SJCRH30 (cell line): ENCODE measurements around the gene NSUN4. TPM values are rescaled to one million over a fixed set of nuclear protein-coding genes. Genes with fewer than 3 reads are reported as not detected.

ENCODE experiments used
- DNase-seq, 2 experiments: peaks; one replicate each; pipeline ENCODE4 v3.0.0-alpha.2; 2015 to 2020
- H3K27ac ChIP-seq: fragments of 250-450 bp; sonication (Bioruptor Pico); 2 replicates; pipeline ENCODE4 v1.5.1; 2020; ENCODE audit warnings: mild to moderate bottlenecking, moderate library complexity
- H3K27me3 ChIP-seq: fragments of 250-450 bp; sonication (Bioruptor Pico); 2 replicates; pipeline ENCODE4 v1.5.1; 2020; ENCODE audit warnings: mild to moderate bottlenecking, moderate library complexity
- H3K36me3 ChIP-seq: fragments of 250-450 bp; sonication (Bioruptor Pico); 2 replicates; pipeline ENCODE4 v1.5.1; 2020; ENCODE audit warnings: mild to moderate bottlenecking, moderate library complexity
- H3K4me1 ChIP-seq: fragments of 250-450 bp; sonication (Bioruptor Pico); 2 replicates; pipeline ENCODE4 v1.5.1; 2020; ENCODE audit warnings: mild to moderate bottlenecking, moderate library complexity
- H3K4me3 ChIP-seq: fragments of 250-450 bp; sonication (Bioruptor Pico); 2 replicates; pipeline ENCODE4 v1.5.1; 2020; ENCODE audit warnings: mild to moderate bottlenecking, moderate library complexity
- H3K9me3 ChIP-seq: fragments of 250-450 bp; sonication (Bioruptor Pico); replicated peaks from 2 replicates; pipeline ENCODE4 v1.5.1; 2020; ENCODE audit warnings: mild to moderate bottlenecking, moderate library complexity
- total RNA-seq: library from RNA; depleted of rRNA; stranded (reverse); fragments of >200 nt; shearing (Covaris generic); gene quantifications from 2 replicates; pipeline ENCODE4 v1.2.3, GENCODE V29; 2014

Gene NSUN4
- total RNA-seq, 1 experiment from 2014 or later = 23.7 TPM

DNA sequence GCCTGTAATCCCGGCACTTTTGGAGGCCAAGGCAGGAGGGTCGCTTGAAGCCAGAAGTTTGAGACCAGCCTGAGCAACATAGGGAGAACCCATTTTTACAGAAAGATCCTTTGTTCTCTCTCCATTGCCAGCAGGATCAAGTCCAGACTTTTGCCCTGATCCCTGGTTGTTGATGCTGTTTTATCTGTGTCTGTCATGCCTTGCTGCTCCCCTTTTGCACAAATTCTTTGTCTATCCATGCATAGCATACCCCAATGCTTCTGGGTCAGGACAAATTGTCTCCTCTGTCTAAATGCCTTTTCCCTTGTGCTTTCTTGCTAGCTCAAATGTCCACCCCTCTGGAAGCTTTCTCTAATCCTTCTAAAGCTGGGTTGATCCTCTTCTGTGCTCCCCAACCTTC is 28.2 kb downstream of the NSUN4 start:
- peaks cover 7% of the 10 kb centered on the region; the same call in 1 of the 2 replicates for H3K36me3 ChIP-seq
- no peak for DNase-seq
- no peaks in the 10 kb centered on the region for H3K4me1 ChIP-seq
- no peaks in the 10 kb centered on the region for H3K9me3 ChIP-seq
- no peak overlapping the region for H3K27ac ChIP-seq
- H3K4me3 ChIP-seq = no peak overlapping the region
- H3K27me3 ChIP-seq = no peaks in the 10 kb centered on the region

- Histone ChIP-seq H3K27ac (no peak overlapping the region), H3K9me3 (no peaks in the 10 kb centered on the region), H3K4me1 (no peaks in the 10 kb centered on the region), H3K36me3 (peaks cover 3% of the 10 kb centered on the region; the same call in 1 of the 2 replicates), H3K4me3 (no peak overlapping the region), H3K27me3 (no peaks in the 10 kb centered on the region)
- DNase-seq = no peak
Measured at GRCh38 chr1:46369542-46370213, 29.1 kb downstream of the NSUN4 start.

GRCh38 chr1:46370214-46370633 is 29.6 kb downstream of the NSUN4 start:
- H3K9me3 ChIP-seq = no peaks in the 10 kb centered on the region
- no peak overlapping the region for H3K4me3 ChIP-seq
- no peaks in the 10 kb centered on the region for H3K36me3 ChIP-seq
- no peak for DNase-seq
- no peak overlapping the region for H3K27ac ChIP-seq
- H3K4me1 ChIP-seq = no peaks in the 10 kb centered on the region
- H3K27me3 ChIP-seq = no peaks in the 10 kb centered on the region

DNA sequence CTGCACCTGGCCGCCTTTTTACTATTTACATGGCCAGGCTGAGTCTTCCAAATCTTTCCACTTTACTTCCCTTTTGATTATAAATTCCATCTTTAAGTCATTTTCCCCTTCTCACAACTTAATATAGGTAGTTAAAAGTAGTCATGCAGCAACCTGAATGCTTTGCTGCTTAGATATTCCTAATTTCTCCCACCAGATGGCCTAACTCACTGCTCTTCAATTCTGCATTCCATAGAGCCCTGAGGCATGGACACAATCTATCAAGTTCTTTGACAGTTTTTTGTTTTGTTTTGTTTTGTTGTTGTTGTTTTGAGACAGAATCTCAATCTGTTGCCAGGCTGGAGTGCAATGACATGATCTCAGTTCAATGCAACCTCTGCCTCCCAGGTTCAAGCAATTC is 31.8 kb downstream of the NSUN4 start:
- DNase-seq = no peak
- no peak overlapping the region for H3K27ac ChIP-seq
- no peaks in the 10 kb centered on the region for H3K36me3 ChIP-seq
- no peaks in the 10 kb centered on the region for H3K4me1 ChIP-seq
- H3K9me3 ChIP-seq = no peaks in the 10 kb centered on the region
- H3K4me3 ChIP-seq = no peak overlapping the region
- no peaks in the 10 kb centered on the region for H3K27me3 ChIP-seq

DNA sequence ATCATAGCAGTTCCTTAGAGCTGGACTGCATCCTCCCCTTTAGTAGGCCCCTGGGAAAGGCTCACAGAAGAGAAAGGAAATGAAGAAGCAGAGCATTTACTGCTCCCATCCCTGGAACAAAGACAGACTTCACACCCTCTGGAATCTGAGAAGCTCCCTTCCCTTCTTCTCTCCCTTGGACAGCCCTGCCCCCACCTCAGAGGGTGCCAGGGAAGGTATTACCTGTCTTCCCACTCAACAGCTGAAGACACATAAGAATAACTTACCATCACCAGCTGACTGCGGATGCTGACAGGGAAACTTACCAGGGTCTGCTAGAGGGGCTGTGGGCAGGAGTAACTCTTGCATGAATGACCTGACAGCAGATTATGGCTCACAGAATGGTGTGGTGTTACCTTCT is 39.4 kb downstream of the NSUN4 start:
- no peak for DNase-seq
- no peak overlapping the region for H3K27ac ChIP-seq
- H3K27me3 ChIP-seq = no peaks in the 10 kb centered on the region
- H3K36me3 ChIP-seq = no peaks in the 10 kb centered on the region
- no peaks in the 10 kb centered on the region for H3K9me3 ChIP-seq
- H3K4me3 ChIP-seq = no peak overlapping the region
- no peaks in the 10 kb centered on the region for H3K4me1 ChIP-seq

GRCh38 chr1:46380508-46380907 is 39.9 kb downstream of the NSUN4 start:
- Histone ChIP-seq H3K9me3 (no peaks in the 10 kb centered on the region), H3K36me3 (no peaks in the 10 kb centered on the region), H3K27me3 (no peaks in the 10 kb centered on the region), H3K27ac (no peak overlapping the region), H3K4me3 (no peak overlapping the region), H3K4me1 (no peaks in the 10 kb centered on the region)
- DNase-seq = no peak

DNA sequence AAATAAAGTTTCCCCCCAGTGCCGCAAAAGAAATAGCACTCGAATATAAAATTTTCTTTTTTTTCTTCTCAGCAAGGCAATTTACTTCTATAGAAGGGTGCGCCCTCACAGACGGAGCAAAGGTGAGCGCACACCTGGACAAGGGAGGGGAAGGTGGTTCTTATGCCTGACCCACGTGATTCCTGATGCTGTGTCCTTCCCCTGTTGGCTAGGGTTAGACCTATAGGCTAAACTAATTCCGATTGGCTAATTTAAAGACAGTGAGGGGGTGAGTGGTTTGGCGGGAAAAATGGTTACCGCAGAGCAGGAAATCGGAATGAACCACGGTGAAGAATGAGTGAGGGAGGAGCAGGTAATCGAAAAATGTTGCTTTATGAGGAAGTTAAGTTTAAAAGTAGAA is 52.9 kb downstream of the NSUN4 start:
- H3K27me3 ChIP-seq = 0 out of 2 replicates have a peak, but pooled peaks cover 7% of the 10 kb centered on the region
- no peak overlapping the region; the same call in 1 of the 2 replicates for H3K4me3 ChIP-seq
- DNase-seq = no peak
- no peak overlapping the region for H3K27ac ChIP-seq
- H3K36me3 ChIP-seq = no peaks in the 10 kb centered on the region
- no peaks in the 10 kb centered on the region for H3K4me1 ChIP-seq
- peaks cover 3% of the 10 kb centered on the region; the same call in 1 of the 2 replicates for H3K9me3 ChIP-seq

DNA sequence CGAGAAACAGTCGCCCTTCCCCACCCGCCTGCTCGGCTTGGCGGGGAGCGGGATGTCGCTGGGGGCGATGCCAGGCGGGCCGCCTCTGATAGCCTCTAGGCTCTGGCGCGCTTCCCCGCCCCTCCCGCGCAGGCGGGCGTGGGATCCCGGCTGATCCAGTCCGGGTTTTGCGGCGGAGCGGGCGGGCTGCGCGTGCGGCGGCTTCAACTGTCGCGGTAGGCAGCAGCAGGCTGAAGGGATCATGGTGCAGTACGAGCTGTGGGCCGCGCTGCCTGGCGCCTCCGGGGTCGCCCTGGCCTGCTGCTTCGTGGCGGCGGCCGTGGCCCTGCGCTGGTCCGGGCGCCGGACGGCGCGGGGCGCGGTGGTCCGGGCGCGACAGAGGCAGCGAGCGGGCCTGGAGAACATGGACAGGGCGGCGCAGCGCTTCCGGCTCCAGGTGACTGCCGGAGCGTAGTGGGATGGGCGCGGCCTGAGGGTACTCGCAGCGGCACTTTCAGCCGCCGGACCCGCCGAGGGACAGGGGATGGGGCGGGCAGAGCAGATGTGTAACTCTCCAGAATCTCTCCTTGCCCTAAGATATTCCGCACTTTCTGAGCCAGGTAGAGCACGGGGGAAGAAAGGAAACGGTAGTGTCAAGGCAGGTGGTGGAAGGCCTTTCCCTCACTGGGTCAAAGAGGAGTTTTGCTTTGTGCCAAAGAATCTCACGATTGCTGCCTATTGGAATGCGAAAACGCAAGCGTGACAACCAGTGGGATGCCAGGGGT is 53.7 kb downstream of the NSUN4 start, which contains the start of gene FAAH:
FAAH (plus strand) TSS at position 210 of the 764 bp plus-strand sequence; CDS start at position 242, 32 bp downstream.
- DNase-seq = peak; percentile 45 to 55
- H3K4me1 ChIP-seq = no peaks in the 10 kb centered on the region
- peak within 1 kb of the TSS; percentile 54 for H3K4me3 ChIP-seq
- no peak within 1 kb of the TSS for H3K27ac ChIP-seq
- no peaks in the 10 kb centered on the region for H3K36me3 ChIP-seq
- H3K9me3 ChIP-seq = peaks cover 3% of the 10 kb centered on the region; the same call in 1 of the 2 replicates
- 0 out of 2 replicates have a peak, but pooled peaks cover 7% of the 10 kb centered on the region for H3K27me3 ChIP-seq

DNA sequence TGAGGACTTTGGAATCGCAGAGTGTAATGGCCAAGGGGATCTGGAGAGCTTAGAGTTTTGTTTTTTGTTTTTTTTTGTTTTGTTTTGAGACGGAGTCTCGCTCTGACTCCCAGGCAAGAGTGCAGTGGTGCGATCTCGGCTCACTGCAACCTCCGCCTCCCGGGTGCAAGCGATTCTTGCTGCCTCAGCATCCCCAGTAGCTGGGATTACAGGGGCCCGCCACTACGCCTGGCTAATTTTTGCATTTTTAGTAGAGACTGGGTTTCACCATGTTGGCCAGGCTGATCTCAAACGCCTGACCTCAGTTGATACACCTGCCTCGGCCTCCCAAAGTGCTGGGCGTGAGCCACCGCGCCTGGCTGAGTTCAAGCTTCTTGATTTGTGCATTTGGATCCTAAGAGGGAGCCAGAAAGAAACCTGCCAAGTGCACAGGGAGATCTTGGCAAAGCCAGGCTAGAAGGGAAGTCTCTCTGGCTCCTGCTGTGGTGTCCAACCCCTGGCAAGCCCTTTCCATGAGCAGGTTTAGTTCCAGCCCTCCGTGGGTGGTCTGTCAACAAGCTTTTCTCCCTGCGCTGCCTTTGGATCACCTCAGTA is 54.4 kb downstream of the NSUN4 start:
- peak in 1 of 2 experiments; percentile 32 for DNase-seq
- Histone ChIP-seq H3K27me3 (0 out of 2 replicates have a peak, but pooled peaks cover 7% of the 10 kb centered on the region), H3K4me3 (no peak overlapping the region; the same call in 1 of the 2 replicates)

DNA sequence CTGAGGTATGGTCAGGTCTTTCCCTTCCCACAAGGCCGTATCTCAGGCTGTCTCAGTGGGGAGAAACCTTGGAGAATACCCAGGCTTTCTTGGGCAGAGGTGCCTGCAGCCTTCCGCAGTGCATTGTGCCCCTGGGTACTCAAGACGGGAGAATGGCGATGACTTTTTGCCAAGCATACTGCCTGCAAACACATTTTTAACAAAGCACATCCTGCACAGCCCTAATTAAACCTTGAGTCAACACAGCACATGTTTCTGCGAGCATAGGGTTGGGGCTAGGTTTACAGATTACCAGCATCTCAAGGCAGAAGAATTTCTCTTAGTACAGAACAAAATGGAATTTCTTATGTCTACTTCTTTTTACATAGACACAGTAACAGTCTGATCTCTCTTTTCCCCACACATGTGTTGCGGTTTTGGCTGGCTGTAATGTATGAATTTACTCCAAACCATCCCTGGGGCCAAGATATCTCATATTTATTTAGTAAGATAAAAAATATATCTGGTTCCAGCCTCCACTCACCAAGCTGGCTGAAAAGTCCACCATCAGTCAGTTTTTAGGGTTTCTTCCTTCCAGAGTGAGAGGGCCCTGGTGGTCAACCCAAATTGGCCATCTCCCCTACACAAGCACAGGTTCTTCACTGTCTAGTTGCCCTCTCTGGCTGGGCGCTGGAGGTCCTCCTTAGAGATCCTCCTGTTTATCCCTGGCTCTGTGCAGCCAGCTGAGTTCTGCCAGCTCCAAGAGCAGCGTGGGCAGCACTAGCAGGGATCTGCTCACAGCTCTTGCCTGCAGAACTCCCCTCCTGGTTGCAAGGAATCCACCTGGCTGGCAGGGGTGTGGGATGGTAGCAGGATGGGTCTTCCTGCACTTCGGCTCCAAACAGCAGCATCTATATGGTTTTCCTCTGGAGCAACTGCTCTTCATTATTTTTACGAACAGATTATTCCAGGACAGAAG is 56.1 kb downstream of the NSUN4 start:
- Histone ChIP-seq H3K4me3 (no peak overlapping the region), H3K27me3 (0 out of 2 replicates have a peak, but pooled peaks cover 7% of the 10 kb centered on the region), H3K4me1 (no peaks in the 10 kb centered on the region), H3K9me3 (peaks cover 3% of the 10 kb centered on the region; the same call in 1 of the 2 replicates), H3K27ac (no peak overlapping the region), H3K36me3 (no peaks in the 10 kb centered on the region)
- no peak for DNase-seq

More for the DNA sequence above, 54.4 kb downstream of the NSUN4 start:
- Histone ChIP-seq H3K9me3 (peaks cover 3% of the 10 kb centered on the region; the same call in 1 of the 2 replicates), H3K27ac (no peak overlapping the region), H3K36me3 (no peaks in the 10 kb centered on the region), H3K4me1 (no peaks in the 10 kb centered on the region)

GRCh38 chr1:46399307-46399706 is 58.7 kb downstream of the NSUN4 start:
- H3K4me1 ChIP-seq = no peaks in the 10 kb centered on the region
- no peaks in the 10 kb centered on the region for H3K9me3 ChIP-seq
- H3K4me3 ChIP-seq = no peak overlapping the region
- no peaks in the 10 kb centered on the region for H3K36me3 ChIP-seq
- H3K27ac ChIP-seq = no peak overlapping the region
- no peak for DNase-seq
- peaks cover 7% of the 10 kb centered on the region; the same call in 1 of the 2 replicates for H3K27me3 ChIP-seq

DNA sequence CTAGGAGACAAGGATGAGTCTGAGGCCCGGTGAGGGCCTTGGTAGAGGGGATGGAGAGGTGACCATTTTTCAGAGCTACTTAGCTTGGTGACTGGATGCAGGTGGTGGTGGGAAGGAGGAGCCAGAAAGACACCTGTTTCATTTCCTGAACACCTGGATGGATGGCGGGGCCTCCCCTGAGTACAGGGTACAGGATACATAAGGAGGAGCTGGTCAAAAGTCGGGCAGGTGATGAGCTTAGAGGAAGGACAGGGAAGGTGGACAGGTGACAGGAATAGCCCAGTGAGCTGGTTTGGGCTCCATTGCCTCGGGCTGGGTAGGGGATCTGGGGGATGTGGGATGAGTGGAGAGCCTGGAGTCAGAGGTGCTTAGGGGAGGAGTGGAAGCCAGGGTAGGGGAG is 59.8 kb downstream of the NSUN4 start:
- no peak for DNase-seq
- H3K36me3 ChIP-seq = no peaks in the 10 kb centered on the region
- no peak overlapping the region for H3K27ac ChIP-seq
- no peak overlapping the region for H3K4me3 ChIP-seq
- H3K9me3 ChIP-seq = no peaks in the 10 kb centered on the region
- H3K4me1 ChIP-seq = no peaks in the 10 kb centered on the region
- peaks cover 5% of the 10 kb centered on the region; the same call in 1 of the 2 replicates for H3K27me3 ChIP-seq

- DNase-seq = no peak
- Histone ChIP-seq H3K9me3 (no peaks in the 10 kb centered on the region), H3K27me3 (peaks cover 5% of the 10 kb centered on the region; the same call in 1 of the 2 replicates), H3K27ac (no peak overlapping the region), H3K4me3 (no peak overlapping the region), H3K36me3 (no peaks in the 10 kb centered on the region), H3K4me1 (no peaks in the 10 kb centered on the region; the same call in 1 of the 2 replicates)
Measured at GRCh38 chr1:46401154-46401913, 60.7 kb downstream of the NSUN4 start.
